Esophagus muscularis mucosa (tissue), 4 donors: ENCODE measurements around the gene ADCY3.

ENCODE experiments used
- EP300 ChIP-seq: sonication (generic); formaldehyde crosslinking; IDR thresholded peaks from one replicate; pipeline ENCODE4 v1.6.1; 2017; ENCODE audit warnings: antibody characterized with exemption
- POLR2AphosphoS5 ChIP-seq, 2 donors: sonication (generic); formaldehyde crosslinking; IDR thresholded peaks; one replicate each; pipeline ENCODE4 v1.6.1; 2017; ENCODE audit warnings: antibody characterized with exemption in 2 of 2
- TF ChIP-seq, protein P1 (sequence below), 3 experiments: fragments of 200-600 bp in 2 of 3; fragments of 450-650 bp in 1 of 3; sonication (generic) in 2 of 3; IDR thresholded peaks; one replicate each; pipeline ENCODE4 v1.5.1; 2017 to 2019; ENCODE audit warnings: antibody characterized with exemption in 3 of 3, mild to moderate bottlenecking in 2 of 3, moderate library complexity in 1 of 3

- TF ChIP-seq, protein P1, sequence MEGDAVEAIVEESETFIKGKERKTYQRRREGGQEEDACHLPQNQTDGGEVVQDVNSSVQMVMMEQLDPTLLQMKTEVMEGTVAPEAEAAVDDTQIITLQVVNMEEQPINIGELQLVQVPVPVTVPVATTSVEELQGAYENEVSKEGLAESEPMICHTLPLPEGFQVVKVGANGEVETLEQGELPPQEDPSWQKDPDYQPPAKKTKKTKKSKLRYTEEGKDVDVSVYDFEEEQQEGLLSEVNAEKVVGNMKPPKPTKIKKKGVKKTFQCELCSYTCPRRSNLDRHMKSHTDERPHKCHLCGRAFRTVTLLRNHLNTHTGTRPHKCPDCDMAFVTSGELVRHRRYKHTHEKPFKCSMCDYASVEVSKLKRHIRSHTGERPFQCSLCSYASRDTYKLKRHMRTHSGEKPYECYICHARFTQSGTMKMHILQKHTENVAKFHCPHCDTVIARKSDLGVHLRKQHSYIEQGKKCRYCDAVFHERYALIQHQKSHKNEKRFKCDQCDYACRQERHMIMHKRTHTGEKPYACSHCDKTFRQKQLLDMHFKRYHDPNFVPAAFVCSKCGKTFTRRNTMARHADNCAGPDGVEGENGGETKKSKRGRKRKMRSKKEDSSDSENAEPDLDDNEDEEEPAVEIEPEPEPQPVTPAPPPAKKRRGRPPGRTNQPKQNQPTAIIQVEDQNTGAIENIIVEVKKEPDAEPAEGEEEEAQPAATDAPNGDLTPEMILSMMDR (IDR thresholded peaks at IDR 0.05) = no peak
- TF ChIP-seq EP300 = no peak
- TF ChIP-seq POLR2AphosphoS5 (IDR thresholded peaks at IDR 0.05) = no peak
Measured at GRCh38 chr2:24888177-24888576, 31.9 kb downstream of the ADCY3 start.
